HepG2 (cell line): ENCODE results near the gene NIN. TPM values are rescaled to one million over a fixed set of nuclear protein-coding genes. Genes with fewer than 3 reads are reported as not detected.

Experiments
- ATAC-seq: fragments of 200-7000 bp; cut with Tn5 transposase; 3 replicates; pipeline ENCODE4 v1.9.1; 2020; ENCODE audit warnings: mild to moderate bottlenecking, moderate library complexity
- BruUV-seq: library from RNA; stranded (reverse); fragments of 400-500 nt; replicated peaks from 2 replicates; lab custom pipeline; 2021; lab: Mats Ljungman, UMichigan
- CTCF ChIA-PET: fragments of 300-600 bp; formaldehyde crosslinking; extraction: SDS; loops from one replicate; lab custom pipeline; 2021; ENCODE audit warnings: low total read pairs, inconsistent platforms, low intra/inter-chr PET ratio; lab: Yijun Ruan, JAX
- POLR2A ChIA-PET: fragments of 350-600 bp; sonication (Branson Sonifier 250); formaldehyde crosslinking; loops from one replicate; lab custom pipeline; 2020; ENCODE audit warnings: antibody characterized with exemption, inconsistent platforms; lab: Yijun Ruan, JAX
- DNase-seq: peaks from one replicate; pipeline ENCODE4 v3.0.0-alpha.2; 2015; ENCODE audit warnings: low spot score
- FAIRE-seq: peaks from 3 replicates; lab custom pipeline; 2011; peaks lifted over from hg19 to GRCh38; lab: Jason Lieb, UNC
- H2AFZ ChIP-seq: one replicate; pipeline ENCODE4 v1.6.1; 2011; ENCODE audit warnings: low read length, inconsistent platforms
- H3K27ac ChIP-seq: fragments of 300-600 bp; 3 replicates; pipeline ENCODE4 v1.8.0; 2011; ENCODE audit warnings: mixed run types, mild to moderate bottlenecking, mixed read lengths, low read length, inconsistent platforms; ENCODE audit not compliant: insufficient read depth; ENCODE audit errors: extremely low read length
- H3K27me3 ChIP-seq, 2 experiments: fragments of 200-600 bp in 1 of 2; 2 replicates in 1 of 2; 3 replicates in 1 of 2; pipeline versions ENCODE4 v1.6.0 to v1.8.0; 2011; ENCODE audit warnings: low read length in 2 of 2, mild to moderate bottlenecking in 2 of 2, moderate library complexity in 2 of 2, inconsistent platforms in 1 of 2; ENCODE audit not compliant: insufficient read depth in 2 of 2, control insufficient read depth in 1 of 2
- H3K36me3 ChIP-seq, 2 experiments: fragments of 200-600 bp in 1 of 2; replicated peaks in 1 of 2; 2 replicates in 1 of 2; 3 replicates in 1 of 2; pipeline versions ENCODE4 v1.5.1 to v1.8.0; 2011; ENCODE audit warnings: low read length in 2 of 2, inconsistent platforms in 1 of 2; ENCODE audit not compliant: insufficient read depth in 2 of 2, control insufficient read depth in 1 of 2
- H3K4me1 ChIP-seq: 2 replicates; pipeline ENCODE4 v1.5.1; 2012; ENCODE audit warnings: low read length, inconsistent platforms; ENCODE audit not compliant: insufficient read depth
- H3K4me2 ChIP-seq: 2 replicates; pipeline ENCODE4 v1.6.0; 2011; ENCODE audit warnings: low read depth, low read length, inconsistent platforms
- H3K4me3 ChIP-seq, 3 experiments: fragments of 200-600 bp in 1 of 3; sonication (generic), shearing (Covaris generic) in 1 of 3; replicated peaks in 1 of 3; 2 replicates each; pipeline ENCODE4 v1.5.1; 2011 to 2016; ENCODE audit warnings: low read length in 3 of 3, inconsistent platforms in 2 of 3, low read depth in 2 of 3, mild to moderate bottlenecking in 2 of 3, control low read depth in 1 of 3, mixed read lengths in 1 of 3; ENCODE audit not compliant: insufficient read depth in 1 of 3
- H3K79me2 ChIP-seq: one replicate; pipeline ENCODE4 v1.6.1; 2011; ENCODE audit warnings: low read length, inconsistent platforms; ENCODE audit not compliant: insufficient read depth
- H3K9ac ChIP-seq: 2 replicates; pipeline ENCODE4 v1.6.0; 2011; ENCODE audit warnings: mild to moderate bottlenecking, low read depth, low read length, inconsistent platforms; ENCODE audit not compliant: insufficient read depth
- H3K9me3 ChIP-seq: 2 replicates; pipeline ENCODE4 v1.5.1; 2012; ENCODE audit warnings: mild to moderate bottlenecking, low read length
- H4K20me1 ChIP-seq: 2 replicates; pipeline ENCODE4 v1.6.0; 2011; ENCODE audit warnings: inconsistent platforms, mild to moderate bottlenecking, low read length, moderate library complexity; ENCODE audit not compliant: insufficient read depth
- ATF1 ChIP-seq: IDR thresholded peaks from 2 replicates; pipeline ENCODE4 v1.6.1; 2016; ENCODE audit warnings: mild to moderate bottlenecking, control low read depth
- BORCS8-MEF2B ChIP-seq: sonication (generic); formaldehyde crosslinking; IDR thresholded peaks from 2 replicates; pipeline ENCODE4 v1.8.0; 2022; ENCODE audit warnings: mild to moderate bottlenecking, missing genetic modification reagents
- NFE2L1 ChIP-seq: sonication (generic); formaldehyde crosslinking; IDR thresholded peaks from 2 replicates; pipeline ENCODE4 v1.4.0; 2020; ENCODE audit warnings: missing genetic modification reagents, mild to moderate bottlenecking, borderline replicate concordance
- NFKB2 ChIP-seq: sonication (generic); formaldehyde crosslinking; IDR thresholded peaks from 2 replicates; pipeline ENCODE4 v1.4.0; 2020; ENCODE audit warnings: missing genetic modification reagents, borderline replicate concordance
- NPAS2 ChIP-seq: sonication (generic); formaldehyde crosslinking; IDR thresholded peaks from 2 replicates; pipeline ENCODE4 v1.8.0; 2022; ENCODE audit warnings: mild to moderate bottlenecking, missing genetic modification reagents, borderline replicate concordance
- ZBTB4 ChIP-seq: sonication (generic); formaldehyde crosslinking; IDR thresholded peaks from 2 replicates; pipeline ENCODE4 v1.4.0; 2020; ENCODE audit warnings: missing genetic modification reagents, mild to moderate bottlenecking, borderline replicate concordance
- ZFP41 ChIP-seq: sonication (generic); formaldehyde crosslinking; IDR thresholded peaks from 2 replicates; pipeline ENCODE4 v1.4.0; 2020; ENCODE audit warnings: mild to moderate bottlenecking, missing genetic modification reagents, borderline replicate concordance
- ZNF121 ChIP-seq: sonication (generic); formaldehyde crosslinking; IDR thresholded peaks from 2 replicates; pipeline ENCODE4 v1.5.0; 2020; ENCODE audit warnings: mild to moderate bottlenecking, missing genetic modification reagents
- ZNF432 ChIP-seq: sonication (generic); formaldehyde crosslinking; IDR thresholded peaks from 2 replicates; pipeline ENCODE4 v1.5.0; 2020; ENCODE audit warnings: missing genetic modification reagents, mild to moderate bottlenecking, borderline replicate concordance
- ZNF577 ChIP-seq: sonication (generic); formaldehyde crosslinking; IDR thresholded peaks from 2 replicates; pipeline ENCODE4 v1.4.0; 2020; ENCODE audit warnings: mild to moderate bottlenecking, low read depth, missing genetic modification reagents, borderline replicate concordance
- ZNF652 ChIP-seq: IDR thresholded peaks from 2 replicates; pipeline ENCODE4 v1.6.1; 2016; ENCODE audit warnings: low read depth, borderline replicate concordance
- ZSCAN20 ChIP-seq: sonication (generic); formaldehyde crosslinking; IDR thresholded peaks from 2 replicates; pipeline ENCODE4 v1.4.0; 2020; ENCODE audit warnings: missing genetic modification reagents, mild to moderate bottlenecking, borderline replicate concordance
- WGBS: methylation state at CpG from one replicate; pipeline ENCODE4 v1.1.6; 2017; ENCODE audit warnings: low lambda C conversion rate; 5-methylcytosine and 5-hydroxymethylcytosine counted together
- in situ Hi-C: cut with HindIII; loops from 2 replicates; pipeline ENCODE4 v1.10.0; 2017; ENCODE audit warnings: low pct_unique_long_range_greater_than_20kb; ENCODE audit not compliant: extremely low pct_ligation_motif_present
- intact Hi-C: fragments of 100-400 bp; cut with micrococcal nuclease; formaldehyde crosslinking; loops from one replicate; pipeline ENCODE4 v1.10.0; 2022; ENCODE audit not compliant: unreplicated experiment
- polyA plus RNA-seq, 8 experiments: library from polyadenylated mRNA; depleted of rRNA in 3 of 8; stranded (reverse) in 7 of 8; unstranded in 1 of 8; fragments of >200 nt; fragmentation: Illumina TruSeq in 4 of 8; extraction: Trizol in 4 of 8; gene quantifications; 2 replicates each; pipeline versions ENCODE4 v1.2.1 to v1.2.3, GENCODE V29; 2011 to 2016; ENCODE audit warnings: low read depth in 4 of 8, missing spikeins in 1 of 8, mixed read lengths in 1 of 8; ENCODE audit not compliant: insufficient read depth in 1 of 8
- total RNA-seq, 5 experiments: library from RNA; depleted of rRNA; stranded (reverse); fragments of >200 nt; fragmentation: Illumina TruSeq; extraction: Trizol; gene quantifications; 2 replicates each; pipeline ENCODE4 v1.2.3, GENCODE V29; 2016; ENCODE audit warnings: low read depth in 1 of 5
- TF ChIP-seq, protein P1 (sequence below): sonication (generic); formaldehyde crosslinking; IDR thresholded peaks from 2 replicates; pipeline ENCODE4 v1.5.0; 2020; ENCODE audit warnings: mild to moderate bottlenecking, missing genetic modification reagents
- TF ChIP-seq, protein P2 (sequence below): sonication (generic); formaldehyde crosslinking; IDR thresholded peaks from 2 replicates; pipeline ENCODE4 v1.4.0; 2020; ENCODE audit warnings: mild to moderate bottlenecking, low read depth, missing genetic modification reagents

The NIN gene
- total and polyA plus RNA-seq, 2 of the 13 experiments (the other 11 are each of a cell fraction or from before 2014, with no cell fraction given) = 2.8 to 9.7 TPM

- no TSS peak for BruUV-seq
- Histone ChIP-seq H4K20me1 (no peaks in the 10 kb centered on the region), H3K27me3 (no peaks in the 10 kb centered on the region), H3K27ac (no peak overlapping the region), H3K9ac (no peak overlapping the region), H3K4me3 (no peak overlapping the region), H3K36me3 (0 out of 5 replicates have a peak, but pooled peaks cover 0 to 3% of the 10 kb centered on the region in 2 experiments), H3K4me2 (no peak overlapping the region), H3K9me3 (no peaks in the 10 kb centered on the region), H2AFZ (no peak overlapping the region), H3K4me1 (no peaks in the 10 kb centered on the region), H3K79me2 (no peaks in the 10 kb centered on the region)
- no peak for FAIRE-seq
- ChIA-PET CTCF (no interaction called here), POLR2A (no interaction called here)
- WGBS = 100% methylated on average over 2 of the region's 2 CpGs
- in situ Hi-C loops (no loop called here), intact Hi-C loops (no loop called here)
- DNase-seq = no peak
- no peak for ATAC-seq
- TF ChIP-seq NFE2L1 (CRISPR knock-in tag) (no peak), ZFP41 (CRISPR knock-in tag) (no peak), NPAS2 (CRISPR knock-in tag) (no peak), ZNF121 (CRISPR knock-in tag) (no peak), ZNF432 (CRISPR knock-in tag) (no peak), ZSCAN20 (no peak), ATF1 (CRISPR knock-in tag) (no peak), ZNF577 (CRISPR knock-in tag) (no peak), ZBTB4 (CRISPR knock-in tag) (no peak), ZNF652 (no peak), BORCS8-MEF2B (CRISPR knock-in tag) (no peak), NFKB2 (CRISPR knock-in tag) (no peak)
- TF ChIP-seq, protein P1, sequence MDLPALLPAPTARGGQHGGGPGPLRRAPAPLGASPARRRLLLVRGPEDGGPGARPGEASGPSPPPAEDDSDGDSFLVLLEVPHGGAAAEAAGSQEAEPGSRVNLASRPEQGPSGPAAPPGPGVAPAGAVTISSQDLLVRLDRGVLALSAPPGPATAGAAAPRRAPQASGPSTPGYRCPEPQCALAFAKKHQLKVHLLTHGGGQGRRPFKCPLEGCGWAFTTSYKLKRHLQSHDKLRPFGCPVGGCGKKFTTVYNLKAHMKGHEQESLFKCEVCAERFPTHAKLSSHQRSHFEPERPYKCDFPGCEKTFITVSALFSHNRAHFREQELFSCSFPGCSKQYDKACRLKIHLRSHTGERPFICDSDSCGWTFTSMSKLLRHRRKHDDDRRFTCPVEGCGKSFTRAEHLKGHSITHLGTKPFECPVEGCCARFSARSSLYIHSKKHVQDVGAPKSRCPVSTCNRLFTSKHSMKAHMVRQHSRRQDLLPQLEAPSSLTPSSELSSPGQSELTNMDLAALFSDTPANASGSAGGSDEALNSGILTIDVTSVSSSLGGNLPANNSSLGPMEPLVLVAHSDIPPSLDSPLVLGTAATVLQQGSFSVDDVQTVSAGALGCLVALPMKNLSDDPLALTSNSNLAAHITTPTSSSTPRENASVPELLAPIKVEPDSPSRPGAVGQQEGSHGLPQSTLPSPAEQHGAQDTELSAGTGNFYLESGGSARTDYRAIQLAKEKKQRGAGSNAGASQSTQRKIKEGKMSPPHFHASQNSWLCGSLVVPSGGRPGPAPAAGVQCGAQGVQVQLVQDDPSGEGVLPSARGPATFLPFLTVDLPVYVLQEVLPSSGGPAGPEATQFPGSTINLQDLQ (CRISPR knock-in tag) = no peak
- TF ChIP-seq, protein P2, sequence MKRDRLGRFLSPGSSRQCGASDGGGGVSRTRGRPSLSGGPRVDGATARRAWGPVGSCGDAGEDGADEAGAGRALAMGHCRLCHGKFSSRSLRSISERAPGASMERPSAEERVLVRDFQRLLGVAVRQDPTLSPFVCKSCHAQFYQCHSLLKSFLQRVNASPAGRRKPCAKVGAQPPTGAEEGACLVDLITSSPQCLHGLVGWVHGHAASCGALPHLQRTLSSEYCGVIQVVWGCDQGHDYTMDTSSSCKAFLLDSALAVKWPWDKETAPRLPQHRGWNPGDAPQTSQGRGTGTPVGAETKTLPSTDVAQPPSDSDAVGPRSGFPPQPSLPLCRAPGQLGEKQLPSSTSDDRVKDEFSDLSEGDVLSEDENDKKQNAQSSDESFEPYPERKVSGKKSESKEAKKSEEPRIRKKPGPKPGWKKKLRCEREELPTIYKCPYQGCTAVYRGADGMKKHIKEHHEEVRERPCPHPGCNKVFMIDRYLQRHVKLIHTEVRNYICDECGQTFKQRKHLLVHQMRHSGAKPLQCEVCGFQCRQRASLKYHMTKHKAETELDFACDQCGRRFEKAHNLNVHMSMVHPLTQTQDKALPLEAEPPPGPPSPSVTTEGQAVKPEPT (CRISPR knock-in tag) = no peak
Observed at GRCh38 chr14:50798048-50798421, 32.9 kb downstream of the NIN start.
